Glomerular endothelial cell (primary cell): Measurements from ENCODE around the gene UMODL1. TPM values are rescaled to one million over a fixed set of nuclear protein-coding genes. Genes with fewer than 3 reads are reported as not detected.
"Not testable (repeated sequence)": the region's sequence is repeated elsewhere in the genome, so short reads cannot be mapped to it uniquely, and the experiment has no call there.

ENCODE experiments used
- DNase-seq: peaks from one replicate; pipeline ENCODE4 v3.0.0-alpha.2; 2011; ENCODE audit warnings: low read depth, low spot score; ENCODE audit errors: extremely low read depth
- total RNA-seq: library from RNA; depleted of rRNA; stranded (reverse); fragments of >200 nt; gene quantifications from 2 replicates; pipeline ENCODE4 v1.2.3, GENCODE V29; 2015

Gene UMODL1
- total RNA-seq, 1 donor from 2014 or later, result not detected

- DNase-seq, result no peak
These were observed 12.0 kb upstream of the UMODL1 start for GRCh38 chr21:42059141-42059540.

DNA sequence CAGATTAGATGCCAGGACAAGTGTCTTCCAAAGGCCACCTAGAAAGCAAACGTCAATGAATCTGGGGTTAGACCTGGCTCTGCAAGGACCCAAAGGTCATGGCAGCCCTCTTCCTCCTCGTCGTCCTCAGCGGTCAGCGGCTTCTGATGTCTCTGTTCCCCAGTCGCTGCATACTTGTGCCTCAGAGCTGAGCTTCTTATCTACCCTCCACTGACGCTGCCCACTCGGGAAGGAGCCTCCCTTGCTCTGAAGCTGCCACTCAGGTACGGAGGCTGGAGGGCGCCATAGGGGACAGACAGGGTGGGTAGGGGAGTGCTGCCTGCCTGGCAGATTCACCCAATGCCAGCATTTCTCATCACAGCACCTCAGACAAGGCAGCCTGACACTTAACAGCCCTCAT, 11.4 kb upstream of the UMODL1 start:
- no peak for DNase-seq

- DNase-seq, result no peak
These were observed 11.0 kb upstream of the UMODL1 start for GRCh38 chr21:42060166-42060565.

DNA sequence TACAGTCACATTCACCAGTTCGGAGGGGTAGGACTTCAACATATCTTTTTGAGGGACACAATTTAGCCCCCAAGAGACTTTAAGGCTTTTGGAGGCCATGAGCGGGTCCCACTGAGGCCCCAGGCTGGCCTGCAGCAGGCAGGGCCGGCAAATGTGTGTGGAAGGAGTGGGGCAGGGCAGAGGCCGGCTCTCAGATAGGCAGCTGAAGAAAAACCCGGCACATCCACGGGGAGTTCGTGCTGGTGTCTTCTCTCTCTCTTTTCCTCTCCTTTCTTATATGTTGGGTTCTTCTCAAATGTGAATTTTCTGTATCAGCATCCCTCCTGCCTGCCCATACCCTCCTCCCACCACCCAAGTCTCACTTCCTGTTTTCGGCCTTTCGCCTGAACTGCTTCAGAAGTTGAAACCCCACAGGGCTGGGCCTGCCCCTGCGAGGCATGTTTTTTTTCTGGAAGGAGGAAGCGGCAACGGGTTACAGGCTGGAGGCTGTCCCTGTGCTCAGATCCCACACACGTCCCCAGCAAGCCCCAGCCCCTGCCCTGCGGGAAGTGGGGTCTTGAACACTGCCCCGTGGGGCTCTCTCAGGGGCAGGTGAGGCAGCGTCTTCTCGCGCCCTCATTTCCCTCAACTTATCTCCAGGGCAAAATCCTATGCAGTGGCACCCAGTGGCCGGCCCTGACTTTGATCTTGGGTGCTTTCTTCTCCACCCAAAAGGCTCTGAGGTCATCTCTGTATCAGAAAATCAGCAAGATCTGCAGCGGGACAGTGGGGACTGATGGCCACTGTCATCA, 9.7 kb upstream of the UMODL1 start:
- no peak for DNase-seq

DNA sequence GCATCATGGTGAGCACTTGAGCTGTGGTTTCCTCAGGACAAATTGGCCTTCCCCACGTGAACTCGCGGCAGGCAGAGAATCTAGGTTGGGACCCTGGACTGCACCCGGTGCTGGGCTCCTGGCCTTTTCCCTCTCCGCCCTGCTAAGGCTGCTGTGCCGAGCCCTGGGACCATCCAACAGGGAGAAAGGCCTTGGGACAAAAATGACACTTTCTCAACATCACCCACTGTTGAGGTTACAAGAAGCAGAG, 9.2 kb upstream of the UMODL1 start:
- DNase-seq, result no peak

DNA sequence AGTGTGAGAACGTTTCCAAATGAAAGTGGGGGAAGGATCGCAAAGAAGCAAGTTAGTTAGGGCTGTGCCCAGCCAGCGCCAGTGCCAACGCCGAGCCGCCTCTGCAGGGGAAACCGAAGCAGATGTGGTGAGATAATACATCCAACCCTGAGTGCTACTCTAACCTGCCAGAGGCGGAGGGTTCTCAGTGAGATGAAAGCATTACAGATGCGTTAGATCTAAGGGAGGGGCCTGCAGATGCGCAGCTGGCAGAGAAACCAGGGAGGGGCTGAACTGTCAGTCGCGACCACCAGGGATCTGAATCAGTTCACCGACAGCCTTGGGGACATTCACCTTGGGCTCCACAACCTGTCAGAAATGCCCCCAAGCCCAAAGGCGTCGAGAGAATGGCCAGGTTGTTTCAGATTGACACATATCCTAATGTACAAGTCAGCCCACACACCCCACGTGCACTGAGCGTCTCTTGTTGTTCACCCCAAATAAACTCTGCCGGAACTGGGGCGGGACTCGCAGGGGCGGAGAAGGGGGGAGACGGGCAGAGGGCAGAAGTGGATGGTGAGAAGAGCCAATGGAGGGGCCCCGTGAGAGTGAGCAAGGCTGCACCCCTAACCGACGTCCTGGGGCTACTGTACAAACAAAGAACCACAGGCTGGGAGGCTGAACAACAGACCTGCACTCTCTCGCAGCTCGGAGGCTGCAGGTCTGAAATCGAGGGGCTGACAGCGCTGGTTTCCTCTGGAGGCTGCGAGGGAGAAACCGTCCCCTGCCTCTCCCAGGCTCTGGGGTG, 8.7 kb upstream of the UMODL1 start:
- DNase-seq, result no peak

GRCh38 chr21:42063191-42063570, 7.9 kb upstream of the UMODL1 start:
- no peak for DNase-seq

- no peak for DNase-seq
These were observed 7.3 kb upstream of the UMODL1 start for GRCh38 chr21:42063571-42064521.

DNA sequence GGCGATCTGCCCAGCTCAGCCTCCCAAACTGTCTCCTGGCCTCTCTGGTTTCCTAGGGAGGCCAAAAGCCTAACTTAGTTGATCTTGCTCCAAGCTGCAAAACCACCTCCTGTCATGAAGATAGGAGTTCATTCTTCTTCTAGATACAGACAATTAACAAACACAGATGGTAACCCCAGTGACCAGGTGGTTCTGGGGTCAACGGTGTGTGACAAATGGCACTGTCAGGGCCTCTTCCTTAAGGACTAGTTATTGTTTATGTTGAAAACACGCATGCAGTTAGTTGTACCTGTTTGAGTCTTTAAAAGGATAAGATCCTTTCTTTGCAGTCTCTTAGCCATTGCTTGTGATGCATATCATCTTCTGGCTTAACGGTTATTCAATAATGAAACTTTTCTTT, 4.6 kb upstream of the UMODL1 start:
- DNase-seq, result no peak

DNA sequence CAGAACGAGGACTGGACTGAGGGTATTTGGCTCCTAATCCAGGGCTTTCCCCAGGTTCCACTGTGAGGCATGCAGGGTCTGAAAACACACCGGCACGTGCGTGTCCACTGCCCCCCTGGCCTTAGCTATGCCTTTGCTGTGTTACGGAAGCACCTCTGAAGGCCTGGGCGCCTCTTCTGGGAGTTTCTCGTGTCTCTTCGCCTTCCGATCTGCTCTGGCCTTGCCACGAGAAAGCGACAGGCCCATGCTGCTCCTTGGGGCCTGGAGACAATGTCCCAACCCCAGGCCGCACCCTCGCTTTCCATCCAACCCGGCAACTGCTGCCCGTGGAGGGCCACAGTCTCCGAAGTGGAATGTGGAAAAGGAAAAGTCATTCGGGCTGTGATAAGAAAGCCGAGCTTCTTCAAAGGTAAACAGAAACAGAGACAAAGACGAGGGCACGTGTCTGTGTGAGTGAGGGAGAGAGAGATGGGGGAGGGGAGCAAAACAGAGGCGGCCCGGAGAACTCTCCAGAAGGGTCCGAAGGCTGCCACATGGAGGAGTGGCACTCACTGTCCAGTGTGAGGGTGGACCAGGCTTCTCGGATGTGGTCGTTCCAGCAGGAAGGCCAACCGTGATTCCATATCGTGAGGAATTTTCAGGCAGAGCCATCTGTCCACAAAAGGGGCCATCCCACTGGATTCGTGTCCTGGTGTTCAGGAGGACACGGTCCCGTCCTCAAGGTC, 3.4 kb upstream of the UMODL1 start:
- DNase-seq, result no peak

- DNase-seq, result no peak
These were observed 2.9 kb upstream of the UMODL1 start for GRCh38 chr21:42068256-42068545.

- DNase-seq, result no peak
These were observed 2.5 kb upstream of the UMODL1 start for GRCh38 chr21:42068592-42068991.

DNA sequence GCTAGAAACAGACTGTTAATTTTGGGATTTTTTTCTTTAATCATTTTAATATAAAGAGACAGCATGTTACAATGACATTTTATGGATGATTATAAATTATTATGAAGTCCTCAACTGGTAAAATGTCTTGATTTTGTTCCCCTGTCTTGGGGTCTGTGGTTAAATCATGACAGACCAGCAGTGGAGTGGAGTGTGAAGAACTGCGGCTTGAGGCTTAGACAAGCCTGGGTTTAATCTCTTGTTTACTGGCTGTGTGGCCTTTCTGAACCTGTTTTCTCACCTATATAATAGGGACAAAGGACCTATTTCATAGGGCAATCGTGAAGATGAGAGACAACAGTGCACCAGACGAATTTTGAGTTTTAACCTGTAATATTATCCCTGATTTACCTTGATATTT, 1.8 kb upstream of the UMODL1 start:
- no peak for DNase-seq

DNA sequence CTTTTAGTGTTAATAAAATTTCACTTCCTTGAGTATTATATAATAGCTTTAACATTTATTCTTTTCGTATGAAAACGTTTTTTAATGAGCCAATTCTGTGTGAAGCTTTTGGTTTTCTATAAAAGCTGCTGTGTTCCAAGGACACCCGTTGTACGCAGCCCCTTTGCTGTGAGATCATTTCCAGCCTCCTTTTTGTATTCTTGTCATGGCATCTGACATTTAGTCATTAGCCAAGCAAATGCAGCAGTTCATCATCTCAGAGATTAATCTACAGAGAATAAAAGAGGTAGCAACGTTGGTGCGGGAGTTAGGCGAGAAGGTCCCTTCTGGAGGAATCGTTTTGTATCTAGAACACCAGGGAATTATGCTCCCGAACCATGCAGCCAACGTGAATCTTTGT, 1.3 kb upstream of the UMODL1 start:
- no peak for DNase-seq

DNA sequence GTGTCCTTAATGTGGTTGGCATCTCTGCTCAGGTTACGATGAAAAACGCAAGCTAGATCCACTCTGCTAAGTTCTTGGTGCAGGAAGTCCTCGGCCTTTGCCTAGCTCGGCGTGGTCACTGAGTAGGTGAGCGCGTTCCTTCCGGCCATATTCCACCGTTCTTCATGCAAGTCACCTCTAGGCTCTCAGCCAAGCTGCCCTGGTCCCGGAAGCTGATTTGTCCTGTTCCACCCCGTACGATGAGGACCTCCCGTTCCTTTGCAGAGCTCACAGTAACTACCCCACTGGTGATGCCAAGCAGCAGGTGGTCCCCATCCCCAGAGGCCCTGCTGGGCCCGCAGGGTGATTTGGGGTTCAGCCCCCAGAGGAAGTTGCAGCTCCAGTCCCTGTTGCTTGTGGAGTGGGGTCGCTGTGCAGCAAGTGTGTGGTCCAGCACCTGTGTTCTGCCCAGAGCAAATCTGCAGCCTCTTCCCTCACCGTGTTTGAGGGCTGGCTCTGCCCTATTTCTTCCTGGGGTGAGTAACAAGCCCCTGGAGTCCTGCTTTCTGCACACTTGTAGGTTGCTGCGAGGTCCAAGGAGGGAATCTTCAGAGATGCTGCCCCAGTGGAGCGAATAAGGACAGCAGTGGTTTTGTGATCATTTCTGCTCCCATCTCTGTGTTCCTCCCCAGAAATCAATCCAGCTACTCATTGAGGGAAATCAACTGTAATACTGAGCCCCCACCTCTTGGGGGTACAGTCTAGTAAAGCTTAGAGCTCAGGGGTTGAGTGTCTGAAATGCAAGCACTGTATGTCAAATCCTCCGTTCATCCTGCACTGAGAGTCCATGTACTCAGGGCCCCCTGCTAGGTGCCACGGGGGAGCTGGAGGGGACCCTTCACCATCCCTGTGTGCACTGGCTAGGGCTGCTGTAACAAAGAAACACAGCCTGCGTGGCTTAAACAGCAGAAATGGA, 2.3 kb downstream of the UMODL1 start:
- DNase-seq, result no peak

GRCh38 chr21:42075686-42076471, 4.8 kb downstream of the UMODL1 start:
- DNase-seq, result no peak

- not testable (repeated sequence) for DNase-seq
These were observed 6.6 kb downstream of the UMODL1 start for GRCh38 chr21:42077685-42078238.

- not testable (repeated sequence) for DNase-seq
These were observed 7.3 kb downstream of the UMODL1 start for GRCh38 chr21:42078247-42079007.
